Activated naive CD4-positive, alpha-beta T cell treated with anti-CD3 and anti-CD28 coated beads for 36 hours (primary cell): Measurements from ENCODE around the gene AKAIN1. TPM values are rescaled to one million over a fixed set of nuclear protein-coding genes. Genes with fewer than 3 reads are reported as not detected.

Source experiments
- CTCF ChIA-PET: fragments of 350-600 bp; sonication (Branson Sonifier 250); formaldehyde crosslinking; loops from one replicate; lab custom pipeline; 2021; ENCODE audit warnings: antibody characterized with exemption; lab: Charles Lee
- DNase-seq: peaks from one replicate; pipeline ENCODE4 v3.0.0-alpha.2; 2020
- H3K27ac Mint-ChIP-seq: one replicate; pipeline ENCODE4 v1.8.0; 2021; ENCODE audit warnings: mild to moderate bottlenecking, mixed read lengths
- H3K27me3 Mint-ChIP-seq: one replicate; pipeline ENCODE4 v1.8.0; 2021; ENCODE audit warnings: low read depth, mixed read lengths
- H3K36me3 Mint-ChIP-seq: one replicate; pipeline ENCODE4 v1.8.0; 2021; ENCODE audit warnings: low read depth, mixed read lengths
- H3K4me1 Mint-ChIP-seq: one replicate; pipeline ENCODE4 v1.8.0; 2021; ENCODE audit warnings: low read depth, mixed read lengths
- H3K4me3 Mint-ChIP-seq: one replicate; pipeline ENCODE4 v1.8.0; 2021; ENCODE audit warnings: mild to moderate bottlenecking, moderate library complexity, mixed read lengths
- H3K9me3 Mint-ChIP-seq: one replicate; pipeline ENCODE4 v1.8.0; 2021; ENCODE audit warnings: mixed read lengths
- intact Hi-C: fragments of 100-400 bp; cut with micrococcal nuclease; formaldehyde crosslinking; loops from one replicate; pipeline ENCODE4 v1.15.1; 2023
- total RNA-seq, 2 experiments: library from RNA; stranded (reverse); gene quantifications; one replicate each; pipeline ENCODE4 v1.2.3, GENCODE V29; 2021

AKAIN1 gene
- total RNA-seq, 2 experiments from 2014 or later = not detected

GRCh38 chr18:5196253-5197031 lies 615 bp downstream of the AKAIN1 start:
- Mint-ChIP-seq H3K9me3 (no peaks in the 10 kb centered on the region), H3K4me1 (peaks cover 20% of the 10 kb centered on the region), H3K27ac (no peak overlapping the region), H3K27me3 (peaks cover 58% of the 10 kb centered on the region), H3K4me3 (peak overlapping the region; percentile 72), H3K36me3 (no peaks in the 10 kb centered on the region)
- CTCF ChIA-PET = interaction anchor here (0.9 kb wide), 1 partner anchor 103 kb away, joined by 3 read pairs; no protein-coding TSS in a partner anchor
- intact Hi-C loops = loop anchor here (1.0 to 2.0 kb wide), 3 partner anchors 18 to 88 kb away; no protein-coding TSS in a partner anchor
- DNase-seq = no peak

GRCh38 chr18:5195656-5196055 lies 1.4 kb downstream of the AKAIN1 start:
- Mint-ChIP-seq H3K27ac (no peak overlapping the region), H3K9me3 (no peaks in the 10 kb centered on the region), H3K36me3 (no peaks in the 10 kb centered on the region), H3K27me3 (peaks cover 58% of the 10 kb centered on the region), H3K4me3 (no peak overlapping the region), H3K4me1 (peaks cover 20% of the 10 kb centered on the region)
- intact Hi-C loops = loop anchor here (2.0 kb wide), 2 partner anchors 19 to 87 kb away; no protein-coding TSS in a partner anchor
- DNase-seq = no peak
- CTCF ChIA-PET = no interaction called here

DNA sequence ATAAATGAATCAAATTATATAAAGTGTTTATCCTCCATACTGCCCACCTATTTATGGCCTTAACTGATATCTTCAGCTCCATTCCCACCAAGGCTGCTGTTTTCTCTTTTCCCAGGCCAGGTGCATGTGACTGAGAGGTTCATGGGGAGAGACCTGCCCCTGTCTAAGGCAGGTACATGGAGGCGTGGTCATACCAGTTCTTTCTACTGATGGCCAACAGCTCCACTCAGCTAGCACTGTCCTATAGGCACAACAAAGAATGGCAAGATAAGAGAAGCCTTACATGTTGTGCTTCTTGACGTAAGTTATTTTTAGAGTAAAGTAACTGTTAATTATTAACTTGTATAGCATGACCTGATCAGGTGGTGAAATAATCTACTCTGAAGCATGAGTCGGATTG lies 16.8 kb downstream of the AKAIN1 start:
- intact Hi-C loops = no loop called here
- Mint-ChIP-seq H3K36me3 (no peaks in the 10 kb centered on the region), H3K4me1 (peaks cover 20% of the 10 kb centered on the region), H3K4me3 (no peak overlapping the region), H3K27ac (no peak overlapping the region), H3K27me3 (no peaks in the 10 kb centered on the region), H3K9me3 (no peaks in the 10 kb centered on the region)
- CTCF ChIA-PET = no interaction called here
- no peak for DNase-seq

DNA sequence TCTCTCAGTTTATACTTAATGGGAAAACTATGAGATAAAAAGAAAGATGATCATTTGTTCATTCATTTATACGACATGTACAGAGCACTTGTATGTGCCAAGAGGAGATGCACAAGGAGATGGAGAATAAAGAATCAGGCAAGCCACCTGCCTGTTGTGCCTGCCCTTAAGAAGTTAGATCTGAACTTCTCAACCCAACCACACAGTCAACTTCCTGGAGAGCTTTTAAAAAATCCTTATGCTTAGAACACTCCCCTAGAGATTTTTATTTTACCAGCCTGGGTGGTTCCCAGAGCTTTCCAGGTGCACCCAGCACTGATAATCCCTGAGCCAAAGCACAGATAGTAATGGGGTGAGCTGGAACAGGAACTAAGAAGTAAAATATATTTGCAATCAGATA lies 18.5 kb downstream of the AKAIN1 start:
- no peaks in the 10 kb centered on the region for H3K36me3 Mint-ChIP-seq
- CTCF ChIA-PET = no interaction called here
- intact Hi-C loops = no loop called here

DNA sequence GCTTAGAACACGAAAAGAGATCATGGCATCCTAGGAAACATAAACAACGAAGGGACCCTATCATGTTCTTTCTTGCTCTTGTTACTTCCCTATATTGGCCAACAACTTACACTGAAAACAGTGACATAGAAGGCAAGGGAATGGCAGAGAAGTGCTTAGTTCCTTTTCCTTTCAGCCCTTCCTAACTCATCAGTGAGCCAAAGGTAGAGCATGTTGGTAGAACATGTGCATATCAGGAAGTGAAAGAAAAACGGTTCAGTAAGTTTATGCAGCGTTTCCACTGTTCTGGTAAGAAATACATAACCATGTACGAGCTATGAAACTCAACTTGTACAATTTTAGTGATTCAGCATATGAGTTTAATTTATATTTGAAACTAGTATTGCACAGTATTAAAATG lies 21.7 kb downstream of the AKAIN1 start:
- H3K27ac Mint-ChIP-seq = no peak overlapping the region
- peaks cover 12% of the 10 kb centered on the region for H3K9me3 Mint-ChIP-seq
- H3K4me1 Mint-ChIP-seq = peaks cover 20% of the 10 kb centered on the region
- no peak for DNase-seq
- H3K4me3 Mint-ChIP-seq = no peak overlapping the region
- intact Hi-C loops = no loop called here
- peaks cover 5% of the 10 kb centered on the region for H3K36me3 Mint-ChIP-seq
- H3K27me3 Mint-ChIP-seq = no peaks in the 10 kb centered on the region
- CTCF ChIA-PET = no interaction called here

More for the DNA sequence above, 18.5 kb downstream of the AKAIN1 start:
- Mint-ChIP-seq H3K27me3 (no peaks in the 10 kb centered on the region), H3K9me3 (no peaks in the 10 kb centered on the region), H3K4me3 (no peak overlapping the region), H3K4me1 (peaks cover 20% of the 10 kb centered on the region), H3K27ac (no peak overlapping the region)
- DNase-seq = no peak

GRCh38 chr18:5173646-5174045 lies 23.4 kb downstream of the AKAIN1 start:
- Mint-ChIP-seq H3K36me3 (peaks cover 5% of the 10 kb centered on the region), H3K27ac (no peak overlapping the region), H3K27me3 (no peaks in the 10 kb centered on the region), H3K9me3 (peaks cover 12% of the 10 kb centered on the region), H3K4me3 (no peak overlapping the region), H3K4me1 (peaks cover 22% of the 10 kb centered on the region)
- no peak for DNase-seq
- CTCF ChIA-PET = interaction anchor here (0.6 kb wide), 2 partner anchors 89 to 226 kb away, joined by 3 read pairs; no protein-coding TSS in a partner anchor
- intact Hi-C loops = no loop called here

DNA sequence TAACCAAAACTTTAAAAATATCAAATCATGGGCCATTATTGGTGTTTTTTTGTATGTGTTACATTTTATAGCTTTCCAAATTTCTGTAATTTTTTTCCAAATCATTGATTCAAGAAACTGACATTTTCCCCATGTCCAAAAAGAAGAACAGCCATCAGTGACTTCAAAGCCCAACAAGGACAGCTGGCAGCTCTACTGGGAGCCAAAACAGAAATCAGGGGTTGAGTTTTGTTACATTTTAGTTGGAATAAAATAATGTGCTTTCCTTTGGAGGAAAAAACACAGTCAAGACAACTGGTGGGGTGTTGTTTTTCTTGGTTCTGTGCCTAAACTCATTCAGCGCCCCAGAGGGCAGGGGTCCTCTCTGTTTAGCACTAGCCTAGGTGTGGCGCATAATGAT lies 23.8 kb downstream of the AKAIN1 start:
- H3K9me3 Mint-ChIP-seq = peaks cover 12% of the 10 kb centered on the region
- CTCF ChIA-PET = interaction anchor here (0.6 kb wide), 1 partner anchor 227 kb away, joined by 3 read pairs; no protein-coding TSS in a partner anchor
- no peak for DNase-seq
- intact Hi-C loops = no loop called here
- no peaks in the 10 kb centered on the region for H3K27me3 Mint-ChIP-seq
- H3K4me3 Mint-ChIP-seq = no peak overlapping the region
- no peak overlapping the region for H3K27ac Mint-ChIP-seq
- peaks cover 22% of the 10 kb centered on the region for H3K4me1 Mint-ChIP-seq
- peaks cover 5% of the 10 kb centered on the region for H3K36me3 Mint-ChIP-seq

GRCh38 chr18:5167831-5168230 lies 29.2 kb downstream of the AKAIN1 start:
- Mint-ChIP-seq H3K9me3 (peaks cover 12% of the 10 kb centered on the region), H3K27ac (peak overlapping the region; percentile 64), H3K36me3 (peaks cover 5% of the 10 kb centered on the region), H3K4me1 (peaks cover 31% of the 10 kb centered on the region), H3K4me3 (no peak overlapping the region), H3K27me3 (no peaks in the 10 kb centered on the region)
- CTCF ChIA-PET = interaction anchor here (0.6 kb wide), 1 partner anchor 34 kb away, joined by 3 read pairs; no protein-coding TSS in a partner anchor
- peak; percentile 42 for DNase-seq
- intact Hi-C loops = loop anchor here (2.0 kb wide), 1 partner anchor 69 kb away; no protein-coding TSS in a partner anchor

GRCh38 chr18:5166606-5167280 lies 30.3 kb downstream of the AKAIN1 start:
- Mint-ChIP-seq H3K4me3 (no peak overlapping the region), H3K36me3 (peaks cover 4% of the 10 kb centered on the region), H3K27ac (peak overlapping the region; percentile 43), H3K4me1 (peaks cover 34% of the 10 kb centered on the region), H3K9me3 (peaks cover 10% of the 10 kb centered on the region), H3K27me3 (no peaks in the 10 kb centered on the region)
- no peak for DNase-seq
- intact Hi-C loops = loop anchor here (2.0 kb wide), 1 partner anchor 70 kb away; no protein-coding TSS in a partner anchor
- CTCF ChIA-PET = no interaction called here

DNA sequence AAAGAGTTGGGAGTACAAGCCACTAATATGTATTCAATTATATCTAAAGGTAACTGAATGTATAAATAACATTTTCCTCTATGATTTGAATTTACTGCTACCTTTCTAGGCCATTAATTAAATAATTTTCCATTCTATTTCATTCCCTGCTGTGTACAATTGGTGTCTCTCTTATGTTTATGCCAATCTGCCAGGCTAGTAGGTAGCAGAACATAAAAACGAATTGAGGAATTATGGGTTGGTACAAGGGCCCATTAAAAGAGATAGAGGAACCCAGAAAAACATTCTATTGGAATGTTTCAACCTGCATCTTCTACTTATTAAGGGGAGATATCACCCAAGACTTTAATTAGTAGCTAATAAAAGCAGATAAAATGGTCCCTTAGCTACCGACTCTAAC lies 32.2 kb downstream of the AKAIN1 start:
- Mint-ChIP-seq H3K27me3 (no peaks in the 10 kb centered on the region), H3K27ac (no peak overlapping the region), H3K9me3 (no peaks in the 10 kb centered on the region), H3K4me3 (no peak overlapping the region), H3K4me1 (peaks cover 44% of the 10 kb centered on the region), H3K36me3 (no peaks in the 10 kb centered on the region)
- no peak for DNase-seq
- CTCF ChIA-PET = no interaction called here
- intact Hi-C loops = no loop called here

- CTCF ChIA-PET = no interaction called here
Observed at GRCh38 chr18:5162111-5162510, 34.9 kb downstream of the AKAIN1 start.

DNA sequence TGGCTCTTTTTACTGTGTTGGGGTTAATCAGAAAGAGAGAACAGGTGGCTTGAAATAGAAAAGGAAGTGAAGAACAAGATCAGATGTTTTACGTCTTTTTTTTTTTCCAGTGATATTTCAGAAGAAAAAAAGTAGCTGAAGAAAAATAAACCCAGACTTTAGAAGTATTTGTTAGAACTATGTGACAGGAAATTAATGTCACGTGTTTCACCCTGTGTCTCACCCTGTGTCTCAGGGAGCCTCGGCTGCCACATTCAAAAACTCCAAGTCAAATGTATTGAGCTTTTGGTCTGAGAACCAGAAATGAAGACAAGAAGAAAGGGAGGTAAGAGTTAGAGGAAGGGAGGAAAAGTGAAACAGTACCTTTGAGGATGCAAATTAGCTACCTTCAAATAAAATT lies 38.0 kb downstream of the AKAIN1 start:
- CTCF ChIA-PET = interaction anchor here (1.4 kb wide), 1 partner anchor 78 kb away, joined by 6 read pairs; no protein-coding TSS in a partner anchor
- H3K4me3 Mint-ChIP-seq = peak overlapping the region; percentile 41

More at GRCh38 chr18:5162111-5162510, 34.9 kb downstream of the AKAIN1 start:
- intact Hi-C loops = no loop called here
- Mint-ChIP-seq H3K4me3 (no peak overlapping the region), H3K36me3 (no peaks in the 10 kb centered on the region), H3K4me1 (peaks cover 44% of the 10 kb centered on the region), H3K27me3 (no peaks in the 10 kb centered on the region), H3K27ac (no peak overlapping the region), H3K9me3 (no peaks in the 10 kb centered on the region)
- DNase-seq = no peak

More for the DNA sequence above, 38.0 kb downstream of the AKAIN1 start:
- DNase-seq = peak; percentile 37
- H3K4me1 Mint-ChIP-seq = peaks cover 35% of the 10 kb centered on the region
- H3K9me3 Mint-ChIP-seq = no peaks in the 10 kb centered on the region
- intact Hi-C loops = loop anchor here (1.0 to 10.0 kb wide), 4 partner anchors 56 to 466 kb away; no protein-coding TSS in a partner anchor
- peak overlapping the region; percentile 80 for H3K27ac Mint-ChIP-seq
- no peaks in the 10 kb centered on the region for H3K36me3 Mint-ChIP-seq
- H3K27me3 Mint-ChIP-seq = no peaks in the 10 kb centered on the region
